Measurements from ENCODE around the gene JPH4. TPM values are rescaled to one million over a fixed set of nuclear protein-coding genes. Genes with fewer than 3 reads are reported as not detected.

The JPH4 gene
- polyA plus RNA-seq, 1 donor (not counting 4 experiments of a cell fraction or from before 2014, with no cell fraction given): 0.01 TPM

GRCh38 chr14:23538785-23539184, 39.8 kb downstream of the JPH4 start:
- H3K36me3 ChIP-seq (ENCODE audit: control insufficient read depth in 2 of 2, extremely low read depth in 1 of 2, insufficient read depth in 2 of 2, low read length in 2 of 2): no peaks in the 10 kb centered on the region
- H3K9ac ChIP-seq (ENCODE audit: control insufficient read depth, extremely low read depth, insufficient read depth, low read length): no peak overlapping the region
- no peaks in the 10 kb centered on the region for H3K9me3 ChIP-seq (ENCODE audit: control insufficient read depth, low read depth, low read length)
- H4K20me1 ChIP-seq (ENCODE audit: control insufficient read depth, extremely low read depth, insufficient read depth, low read length): no peaks in the 10 kb centered on the region
- FAIRE-seq (no peak), DNase-seq (ENCODE audit: low read depth, low spot score) (no peak)
- H2AFZ ChIP-seq (ENCODE audit: control insufficient read depth, low read length): no peak overlapping the region
- H3K4me2 ChIP-seq (ENCODE audit: control insufficient read depth, extremely low read depth, insufficient read depth, low read depth, low read length): no peak overlapping the region
- no peaks in the 10 kb centered on the region for H3K27me3 ChIP-seq (ENCODE audit: control insufficient read depth, extremely low read depth, insufficient read depth, low read length)
- H3K79me2 ChIP-seq (ENCODE audit: control insufficient read depth, insufficient read depth, low read length): no peaks in the 10 kb centered on the region
- dilution Hi-C loops (cut with MboI; ENCODE audit: extremely low pct_ligation_motif_present, low sequenced_read_pairs): no loop called here
- no peak overlapping the region for H3K4me3 ChIP-seq (ENCODE audit: control insufficient read depth in 2 of 3, extremely low read depth in 1 of 3, insufficient read depth in 2 of 3, low read depth in 1 of 3, low read length in 3 of 3)
- H3K4me1 ChIP-seq (ENCODE audit: control insufficient read depth, extremely low read depth, insufficient read depth, low read length): no peaks in the 10 kb centered on the region
- TF ChIP-seq CTCF (optimal IDR thresholded peaks at IDR 0.05 in 1 of 3, IDR thresholded peaks at IDR 0.05 in 1 of 3, conservative IDR thresholded peaks at IDR 0.05 in 1 of 3; ENCODE audit: extremely low read depth in 1 of 3, insufficient read depth in 2 of 3, low read length in 3 of 3) (no peak), EZH2 (IDR thresholded peaks at IDR 0.05; ENCODE audit: low read length) (no peak)
- no peak overlapping the region for H3K27ac ChIP-seq (ENCODE audit: control insufficient read depth, insufficient read depth, low read length)
- H3K9me1 ChIP-seq (ENCODE audit: control insufficient read depth, extremely low read depth, insufficient read depth, low read length): no peaks in the 10 kb centered on the region

GRCh38 chr14:23538050-23538718, 40.4 kb downstream of the JPH4 start:
- dilution Hi-C loops (cut with MboI; ENCODE audit: extremely low pct_ligation_motif_present, low sequenced_read_pairs): no loop called here
- no peak for DNase-seq (ENCODE audit: low read depth, low spot score)
- FAIRE-seq: no peak
- no peak overlapping the region for H3K4me2 ChIP-seq (ENCODE audit: control insufficient read depth, extremely low read depth, insufficient read depth, low read depth, low read length)
- H3K36me3 ChIP-seq (ENCODE audit: control insufficient read depth in 2 of 2, extremely low read depth in 1 of 2, insufficient read depth in 2 of 2, low read length in 2 of 2): no peaks in the 10 kb centered on the region
- TF ChIP-seq EZH2 (IDR thresholded peaks at IDR 0.05; ENCODE audit: low read length) (no peak), CTCF (optimal IDR thresholded peaks at IDR 0.05 in 1 of 3, IDR thresholded peaks at IDR 0.05 in 1 of 3, conservative IDR thresholded peaks at IDR 0.05 in 1 of 3; ENCODE audit: extremely low read depth in 1 of 3, insufficient read depth in 2 of 3, low read length in 3 of 3) (no peak)
- no peaks in the 10 kb centered on the region for H3K9me1 ChIP-seq (ENCODE audit: control insufficient read depth, extremely low read depth, insufficient read depth, low read length)
- no peak overlapping the region for H3K27ac ChIP-seq (ENCODE audit: control insufficient read depth, insufficient read depth, low read length)
- H2AFZ ChIP-seq (ENCODE audit: control insufficient read depth, low read length): no peak overlapping the region
- H3K9me3 ChIP-seq (ENCODE audit: control insufficient read depth, low read depth, low read length): no peaks in the 10 kb centered on the region
- no peaks in the 10 kb centered on the region for H3K27me3 ChIP-seq (ENCODE audit: control insufficient read depth, extremely low read depth, insufficient read depth, low read length)
- H3K4me1 ChIP-seq (ENCODE audit: control insufficient read depth, extremely low read depth, insufficient read depth, low read length): no peaks in the 10 kb centered on the region
- no peaks in the 10 kb centered on the region for H3K79me2 ChIP-seq (ENCODE audit: control insufficient read depth, insufficient read depth, low read length)
- H3K4me3 ChIP-seq (ENCODE audit: control insufficient read depth in 2 of 3, extremely low read depth in 1 of 3, insufficient read depth in 2 of 3, low read depth in 1 of 3, low read length in 3 of 3): no peak overlapping the region
- H3K9ac ChIP-seq (ENCODE audit: control insufficient read depth, extremely low read depth, insufficient read depth, low read length): no peak overlapping the region
- H4K20me1 ChIP-seq (ENCODE audit: control insufficient read depth, extremely low read depth, insufficient read depth, low read length): no peaks in the 10 kb centered on the region

Data from keratinocyte (primary cell).